ENCODE measurements around the gene ZNF438.

DNA sequence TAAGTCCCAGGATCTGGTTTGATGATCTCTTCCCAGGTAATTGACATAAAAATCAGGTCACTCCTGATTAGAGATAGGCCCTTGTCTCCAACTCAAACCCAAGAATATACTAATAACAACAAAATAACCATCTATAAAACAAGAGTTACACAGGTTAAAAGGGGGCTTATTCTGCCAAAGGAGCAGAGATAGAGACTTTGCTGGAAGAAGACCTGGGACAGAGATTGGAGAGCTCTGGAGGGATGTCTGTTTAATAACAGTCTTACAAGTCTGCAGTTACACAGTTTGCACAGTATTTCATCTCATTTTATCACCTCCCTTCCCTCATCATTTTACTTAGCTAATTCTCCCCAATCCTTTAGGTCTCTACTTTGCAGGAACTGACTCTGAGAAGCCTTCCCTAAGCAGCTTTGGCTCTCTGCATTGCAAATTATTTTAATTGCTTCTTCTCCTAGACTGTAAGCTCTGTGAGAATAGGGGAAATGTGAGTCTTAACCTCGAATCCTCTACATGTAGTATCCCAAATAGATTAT lies 3.7 kb upstream of the ZNF438 start:
- TF ChIP-seq EP300 (IDR thresholded peaks at IDR 0.05; ENCODE audit: borderline replicate concordance) (no peak), RAD21 (IDR thresholded peaks at IDR 0.05; ENCODE audit: low read depth) (no peak)

Data from Ishikawa (cell line).